HG02885 (cell line): ENCODE data around the gene SLC27A4.

Experiments
- ATAC-seq: cut with Tn5 transposase; IDR thresholded peaks from one replicate; pipeline ENCODE4 v1.9.1; 2021; ENCODE audit warnings: mild to moderate bottlenecking; ENCODE audit not compliant: unreplicated experiment, poor library complexity

The SLC27A4 gene

GRCh38 chr9:128389395-128390149, 49.2 kb downstream of the SLC27A4 start:
- ATAC-seq: no peak

DNA sequence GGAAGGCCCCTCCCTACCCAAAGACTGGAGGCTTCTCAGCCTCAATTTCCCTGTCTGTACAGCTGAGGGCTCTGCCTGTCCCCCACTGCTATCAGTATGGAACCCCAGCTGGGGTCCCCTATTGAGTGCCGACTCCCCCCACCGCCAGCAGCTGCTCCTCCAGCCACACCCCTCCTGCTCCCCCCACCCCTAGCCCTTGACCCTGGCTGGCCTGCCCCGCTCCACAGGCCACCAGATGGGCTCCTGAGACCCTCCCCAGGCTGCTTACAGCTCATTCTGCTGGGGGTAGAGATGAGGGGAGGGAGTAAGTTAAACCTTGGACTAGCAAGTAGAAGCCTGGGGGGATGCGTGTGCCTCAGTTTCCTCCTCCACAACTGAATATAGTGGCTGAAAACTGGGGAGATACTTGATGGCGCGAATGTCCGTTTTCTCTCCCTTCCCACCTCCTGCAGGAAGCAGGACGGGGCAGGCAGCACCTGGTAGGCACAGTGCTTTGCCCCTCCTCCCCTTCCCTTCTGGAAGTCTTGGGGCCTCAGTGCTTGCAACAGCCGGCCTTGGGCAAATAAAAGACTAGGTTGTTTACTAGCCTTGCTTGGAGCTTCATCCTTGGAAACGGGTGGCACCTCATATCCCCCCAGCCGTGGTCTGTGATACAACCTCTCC, 50.0 kb downstream of the SLC27A4 start:
- ATAC-seq: no peak

DNA sequence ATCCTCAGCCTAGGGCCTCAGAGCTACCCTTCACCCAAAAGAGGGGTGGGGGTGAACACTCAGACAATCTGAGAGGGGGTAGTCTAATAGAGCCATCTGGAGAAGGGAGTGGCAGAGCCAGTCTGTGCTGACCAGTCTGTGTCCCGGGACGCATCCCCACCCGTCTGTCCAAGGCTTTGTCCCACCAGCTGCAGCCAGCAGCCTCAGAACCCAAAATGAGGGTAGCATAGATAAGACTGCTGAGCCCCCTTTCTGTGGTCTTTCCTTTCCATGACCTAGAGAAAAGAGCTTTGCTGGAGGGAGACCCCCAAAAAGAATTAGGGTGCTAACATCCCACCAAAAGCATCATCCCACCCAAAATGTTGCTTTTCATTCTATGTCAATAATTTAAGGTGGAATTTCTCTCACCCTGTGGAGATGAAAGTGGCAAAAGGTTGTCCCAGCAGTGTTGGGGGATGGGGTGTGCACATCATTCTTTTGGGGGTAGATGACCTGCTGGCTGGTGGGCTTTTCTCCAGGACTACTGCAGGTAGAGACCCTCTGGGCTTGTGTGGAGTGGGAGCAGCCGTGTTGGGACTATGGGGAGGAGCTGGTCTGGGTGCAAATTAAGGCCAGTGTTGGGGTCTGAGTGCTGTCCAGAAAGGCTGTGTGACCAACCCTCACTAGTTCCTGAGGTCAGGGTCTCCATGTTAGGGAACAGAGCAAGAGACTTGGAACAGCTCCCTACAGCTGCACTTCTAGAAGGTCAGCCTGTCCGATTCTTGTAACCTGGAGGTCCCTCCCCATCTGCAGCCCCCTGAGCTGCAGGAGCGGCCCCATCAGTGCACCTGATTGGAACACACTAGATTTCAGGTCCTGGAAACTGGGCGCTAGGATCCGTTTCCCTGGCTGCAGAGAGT, 50.7 kb downstream of the SLC27A4 start:
- ATAC-seq: no peak

GRCh38 chr9:128391956-128392301, 51.6 kb downstream of the SLC27A4 start:
- ATAC-seq: no peak

DNA sequence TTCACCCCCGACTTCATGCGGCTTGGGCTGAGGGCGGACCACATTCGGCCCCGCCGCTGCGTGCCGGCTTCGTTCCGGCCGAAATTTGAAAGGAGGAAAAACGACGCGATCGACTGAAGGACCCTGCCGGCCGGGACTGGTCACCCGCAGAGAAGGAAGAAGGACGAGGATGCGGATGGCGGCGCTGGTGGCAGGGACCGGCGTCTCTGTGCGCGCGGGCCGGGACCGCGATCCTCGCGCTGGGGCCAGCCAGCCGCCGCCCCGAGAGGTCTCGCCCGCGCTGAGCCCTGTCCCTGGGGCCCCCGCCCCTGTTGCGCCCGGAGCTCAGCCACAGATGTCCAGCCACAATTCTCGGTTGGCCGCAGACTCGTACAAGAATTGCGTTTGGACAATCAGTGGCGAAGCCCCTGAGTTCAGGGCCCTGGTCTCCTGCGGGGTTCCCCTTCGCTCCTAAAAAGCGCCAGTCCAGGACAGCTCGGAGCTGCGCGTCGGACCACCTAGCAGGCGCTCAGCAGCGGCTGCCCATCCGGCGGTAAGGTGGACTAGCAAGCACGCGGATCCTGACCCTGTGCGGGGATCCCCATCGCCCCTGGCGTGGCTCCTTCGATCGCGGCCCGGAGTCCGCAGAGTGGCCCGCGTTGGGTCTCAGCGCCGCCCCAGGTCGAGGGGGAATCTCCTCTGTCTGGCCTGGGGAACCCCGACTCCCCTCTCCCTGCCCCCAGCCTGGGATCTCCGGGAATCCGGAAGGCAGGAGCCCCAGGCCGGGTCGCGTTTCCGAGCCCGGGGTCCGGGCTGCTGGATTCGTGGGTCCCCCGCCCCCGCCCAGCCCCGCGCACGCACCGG, 52.2 kb downstream of the SLC27A4 start:
- no peak for ATAC-seq

GRCh38 chr9:128393145-128393775, 52.9 kb downstream of the SLC27A4 start:
- ATAC-seq: no peak

GRCh38 chr9:128393970-128394369, 53.6 kb downstream of the SLC27A4 start:
- no peak for ATAC-seq

GRCh38 chr9:128394379-128395168, 54.2 kb downstream of the SLC27A4 start:
- no peak for ATAC-seq

- ATAC-seq: no peak
Observed at GRCh38 chr9:128396970-128397613, 56.8 kb downstream of the SLC27A4 start.

GRCh38 chr9:128397831-128398230, 57.5 kb downstream of the SLC27A4 start:
- no peak for ATAC-seq

GRCh38 chr9:128399861-128400260, 59.5 kb downstream of the SLC27A4 start:
- ATAC-seq: no peak

- ATAC-seq: no peak
Observed at GRCh38 chr9:128404560-128404959, 64.2 kb downstream of the SLC27A4 start.

GRCh38 chr9:128405077-128405779, 64.9 kb downstream of the SLC27A4 start:
- no peak for ATAC-seq

GRCh38 chr9:128405780-128406171, 65.4 kb downstream of the SLC27A4 start:
- ATAC-seq: no peak

DNA sequence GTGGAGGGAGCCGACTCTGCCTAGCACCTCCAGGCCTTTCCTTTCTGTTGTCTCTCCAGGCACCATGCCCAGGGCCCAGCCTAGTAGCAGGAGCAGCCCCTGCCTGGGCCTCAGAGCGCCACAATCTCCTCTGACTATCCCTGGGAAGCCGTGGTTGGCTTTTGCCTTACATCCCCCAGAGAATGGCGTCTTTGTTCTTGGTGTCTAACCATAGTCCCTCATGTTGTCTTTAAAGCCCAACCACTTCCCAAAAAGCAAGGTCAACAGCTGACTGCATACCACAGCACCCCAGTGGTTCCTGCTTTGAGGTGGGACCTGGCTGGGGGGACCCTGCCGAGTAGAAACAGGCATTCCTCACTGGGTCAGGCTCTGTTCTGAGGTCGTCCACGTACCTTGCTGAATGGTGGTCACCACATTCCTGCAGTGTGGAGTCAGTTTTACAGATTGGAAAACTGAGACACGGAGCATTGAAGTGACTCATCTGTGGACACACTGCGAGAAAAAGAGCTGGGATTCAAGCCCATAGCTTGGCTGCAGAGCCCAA, 66.6 kb downstream of the SLC27A4 start:
- ATAC-seq: no peak

DNA sequence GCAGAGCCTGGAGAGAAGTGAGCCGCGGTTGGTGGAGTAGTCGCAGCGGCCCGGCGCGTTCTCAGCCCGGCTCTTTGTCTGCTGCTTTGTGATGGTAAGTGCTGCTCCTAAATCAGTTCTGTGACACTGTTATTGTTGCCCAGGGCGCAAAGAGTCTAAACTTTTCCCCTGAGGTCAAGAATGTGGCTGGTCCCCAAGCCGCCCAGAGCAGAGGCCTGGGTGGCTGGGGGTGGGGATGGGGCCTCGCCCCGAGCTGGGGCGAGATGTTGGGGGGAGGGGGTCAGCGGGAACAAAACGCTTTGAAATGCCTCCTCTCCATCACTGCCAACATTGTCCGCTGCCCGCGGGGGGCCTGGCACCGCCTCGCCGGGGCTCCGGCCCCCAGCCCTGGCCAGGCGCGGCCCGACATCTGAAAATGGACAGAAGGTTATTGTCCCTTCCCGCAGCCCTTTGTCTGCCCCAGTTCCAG, 68.7 kb downstream of the SLC27A4 start:
- no peak for ATAC-seq

- no peak for ATAC-seq
Observed at GRCh38 chr9:128409450-128409849, 69.1 kb downstream of the SLC27A4 start.
